NCI-H1417 treated with DMSO at 0.1 percent for 48 hours (cell line): ENCODE results near the gene CIDEA.

Experiments used
- DNase-seq: peaks from one replicate; lab custom pipeline; 2025; lab: John Stamatoyannopoulos, UW

Gene CIDEA

DNA sequence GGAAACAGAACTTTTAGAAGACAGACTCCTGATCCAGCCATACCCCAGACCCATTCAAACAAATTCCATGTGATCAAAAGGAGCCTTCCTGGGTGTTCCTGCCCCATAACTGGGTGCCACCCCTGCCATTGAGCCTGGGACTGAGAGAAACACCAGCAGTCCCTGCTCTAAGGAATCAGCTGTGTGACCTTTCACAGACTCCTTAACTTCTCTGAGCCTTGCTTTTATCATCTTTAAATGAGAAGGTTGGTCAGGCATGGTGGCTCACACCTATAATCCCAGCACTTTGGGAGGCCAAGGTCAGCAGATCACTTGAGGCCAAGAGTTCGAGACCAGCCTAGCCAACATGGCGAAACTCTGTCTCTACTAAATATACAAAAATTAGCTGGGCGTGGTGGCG lies 20.6 kb downstream of the CIDEA start:
- DNase-seq, result no peak

DNA sequence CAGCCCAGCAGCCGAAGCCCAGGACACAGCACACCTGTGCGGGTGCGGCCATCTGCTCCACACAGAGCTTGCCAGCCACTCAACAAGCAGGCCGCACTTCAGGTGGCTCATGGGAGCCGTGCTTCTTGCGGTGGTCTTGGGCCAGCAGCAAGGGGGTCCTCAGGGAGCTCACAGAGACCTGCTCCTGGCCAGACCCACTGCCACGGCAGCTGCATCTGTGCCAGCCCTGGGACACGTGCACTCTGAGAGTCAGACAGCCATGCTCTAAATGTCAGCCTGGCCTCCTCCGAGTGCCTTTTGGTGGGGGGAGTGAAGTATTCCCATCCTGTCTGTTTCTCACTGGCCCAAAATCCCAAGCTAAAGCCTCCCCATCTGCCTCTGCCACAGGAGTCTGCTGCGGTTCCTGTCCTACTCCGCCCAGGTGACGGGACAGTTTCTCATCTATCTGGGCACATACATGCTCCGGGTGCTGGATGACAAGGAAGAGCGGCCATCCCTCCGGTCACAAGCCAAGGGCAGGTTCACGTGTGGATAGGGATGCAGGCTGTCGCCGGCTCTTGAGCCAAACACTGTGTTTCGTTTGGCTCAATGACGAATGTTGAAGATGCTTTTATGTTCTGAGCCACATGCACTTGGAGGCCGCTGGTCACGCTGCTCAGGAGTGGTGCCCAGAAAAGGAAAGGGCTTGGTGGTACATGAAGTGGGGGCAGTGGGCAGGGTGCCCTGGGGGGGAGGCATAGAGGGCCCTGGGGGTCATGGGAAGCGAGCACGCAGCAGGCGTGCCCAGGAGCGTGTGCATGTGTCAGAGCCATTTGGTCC lies 22.8 kb downstream of the CIDEA start:
- no peak for DNase-seq

GRCh38 chr18:12278215-12278671 lies 24.1 kb downstream of the CIDEA start:
- no peak for DNase-seq

DNA sequence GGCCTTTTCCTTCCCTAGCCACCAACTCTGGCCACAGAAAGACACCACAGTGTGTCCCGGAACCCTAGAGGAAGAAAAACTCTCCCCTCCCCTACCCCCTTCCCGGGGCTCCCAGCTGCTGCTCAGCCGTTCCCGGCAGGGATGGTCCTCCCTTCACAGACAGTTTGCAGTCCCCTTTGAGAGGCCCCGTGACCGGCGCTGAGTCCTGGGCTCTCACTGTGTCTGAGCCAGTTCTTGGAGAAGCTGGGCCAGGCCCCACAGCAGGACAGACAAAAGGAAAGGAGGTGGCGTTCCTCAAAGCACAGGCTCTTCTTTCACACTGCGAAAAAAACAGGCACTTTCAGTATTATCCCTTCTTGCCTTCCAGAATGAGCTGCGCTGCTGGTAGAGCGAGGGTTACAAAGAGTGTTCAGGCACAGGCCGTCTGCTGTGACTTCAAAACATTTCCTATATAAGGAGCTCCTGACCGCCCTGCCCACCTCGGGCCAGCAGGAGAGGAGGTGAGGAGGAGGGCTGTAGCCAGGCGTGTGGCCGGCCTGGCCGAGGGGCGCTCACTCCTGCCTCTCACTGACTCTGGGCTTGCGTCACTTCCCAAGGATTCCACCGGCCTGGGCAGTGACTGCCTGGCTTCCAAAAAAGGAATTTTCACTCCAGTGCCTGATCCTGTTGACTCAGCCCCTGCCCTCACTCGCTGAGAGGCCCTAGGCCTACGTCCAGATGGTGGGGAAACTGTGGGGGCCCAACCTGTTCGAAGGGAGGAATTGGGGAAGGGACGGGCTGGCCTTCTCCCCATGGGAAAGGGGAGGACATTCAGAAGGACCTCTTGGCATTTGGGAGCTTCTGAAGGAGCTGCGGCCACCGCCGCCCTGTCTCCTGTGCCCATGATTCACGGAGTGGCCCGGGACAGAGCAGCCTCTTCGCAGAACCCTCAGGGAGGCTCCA lies 24.9 kb downstream of the CIDEA start:
- no peak for DNase-seq

DNA sequence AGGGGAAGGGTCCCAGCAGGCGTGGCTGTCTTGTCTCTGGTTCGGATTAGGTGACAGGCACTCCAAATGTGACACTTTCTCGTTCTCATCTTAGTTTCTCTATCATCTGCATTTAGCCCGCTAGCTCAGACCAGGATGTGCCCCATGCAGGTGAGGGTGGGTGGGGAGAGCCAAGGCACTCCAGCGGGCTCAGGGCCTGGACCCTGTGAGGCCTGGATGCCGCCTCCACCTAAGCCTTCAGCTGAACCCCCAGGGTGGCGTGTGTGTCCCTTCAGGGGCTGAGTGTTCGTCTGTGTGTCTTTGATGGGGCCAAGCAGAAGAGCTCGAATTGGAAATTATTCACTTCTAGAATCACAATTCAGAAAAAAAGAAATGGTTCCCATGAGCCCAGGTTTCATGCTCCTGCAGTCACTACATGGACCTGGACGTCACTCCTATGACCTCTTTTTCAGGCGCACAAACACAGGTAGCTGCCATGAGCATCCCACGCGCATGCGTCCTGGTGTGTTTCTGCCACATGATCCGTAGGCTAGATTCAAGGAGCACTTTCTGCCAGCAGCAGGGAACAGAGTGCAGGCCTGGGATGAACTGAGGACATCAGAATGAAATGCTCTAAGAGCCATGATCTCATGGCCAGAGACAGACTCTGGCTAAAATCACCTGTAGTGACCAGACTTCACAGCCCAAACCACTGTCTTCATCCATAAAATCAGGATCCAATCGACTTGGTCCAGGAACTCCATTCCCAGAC lies 25.8 kb downstream of the CIDEA start:
- DNase-seq, result no peak

GRCh38 chr18:12281861-12282260 lies 27.7 kb downstream of the CIDEA start:
- DNase-seq, result no peak

- DNase-seq, result no peak
Observed at GRCh38 chr18:12282442-12283039, 28.4 kb downstream of the CIDEA start.

DNA sequence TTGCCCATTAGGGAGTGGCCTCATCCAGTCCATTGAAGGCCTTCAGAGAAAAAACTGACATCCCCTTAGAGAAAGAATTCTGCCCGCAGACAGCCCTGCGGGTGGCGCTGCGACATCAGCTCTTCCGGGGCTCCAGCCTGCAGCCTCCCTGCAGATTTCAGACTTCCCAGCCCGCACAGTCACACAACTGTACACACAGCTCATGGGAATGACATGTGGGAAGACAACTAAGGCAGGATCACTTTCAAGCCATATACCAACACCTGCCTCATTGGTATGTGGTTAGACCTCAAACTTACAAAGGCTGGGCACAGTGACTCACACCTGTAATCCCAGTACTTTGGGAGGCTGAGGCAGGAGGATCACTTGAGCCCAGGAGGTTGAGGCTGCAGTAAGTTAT lies 29.1 kb downstream of the CIDEA start:
- DNase-seq, result no peak

DNA sequence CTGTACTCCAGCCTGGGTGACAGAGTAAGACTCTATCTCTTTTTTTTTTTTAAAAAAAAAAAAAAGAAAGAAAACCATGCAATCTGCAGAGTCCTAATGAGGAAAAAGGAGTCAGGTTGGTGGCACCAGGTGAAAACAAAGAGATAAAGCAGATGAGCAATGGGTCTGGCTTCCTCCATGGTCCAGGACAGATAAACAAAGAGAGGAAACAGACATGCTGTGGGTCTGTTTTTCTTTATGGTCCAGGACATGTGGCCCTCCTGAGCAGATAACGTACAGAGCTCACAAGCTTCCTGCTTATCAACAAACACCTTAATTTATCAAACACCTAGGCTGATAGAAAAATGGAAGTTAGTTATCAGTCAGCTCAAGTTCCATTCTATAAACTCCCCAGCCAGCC lies 29.5 kb downstream of the CIDEA start:
- no peak for DNase-seq

- DNase-seq, result no peak
Observed at GRCh38 chr18:12287131-12287681, 33.0 kb downstream of the CIDEA start.

GRCh38 chr18:12287684-12288402 lies 33.7 kb downstream of the CIDEA start:
- DNase-seq, result no peak

- DNase-seq, result no peak
Observed at GRCh38 chr18:12288403-12288755, 34.2 kb downstream of the CIDEA start.

GRCh38 chr18:12290086-12290485 lies 35.9 kb downstream of the CIDEA start:
- no peak for DNase-seq

GRCh38 chr18:12291161-12291560 lies 37.0 kb downstream of the CIDEA start:
- DNase-seq, result no peak

DNA sequence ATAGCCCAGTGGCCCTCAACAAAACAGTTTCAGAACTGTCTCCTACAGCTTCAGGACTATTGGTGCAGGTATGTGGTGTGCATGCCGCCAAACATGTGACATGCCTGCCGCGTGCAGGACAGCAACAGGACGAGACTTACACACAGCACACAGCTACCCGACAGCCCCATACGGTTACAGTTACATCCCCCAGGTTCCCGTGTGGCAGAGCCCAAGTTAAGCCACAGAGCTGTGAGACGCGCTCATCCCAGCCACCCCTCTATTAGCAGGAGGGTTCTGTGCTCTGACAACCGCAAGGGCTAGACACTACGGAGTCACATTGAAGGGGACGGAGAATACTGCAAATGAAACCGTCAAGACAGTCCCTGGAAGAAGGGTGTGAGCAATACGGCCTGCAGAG lies 37.5 kb downstream of the CIDEA start:
- no peak for DNase-seq

GRCh38 chr18:12293831-12294230 lies 39.7 kb downstream of the CIDEA start:
- DNase-seq, result no peak

DNA sequence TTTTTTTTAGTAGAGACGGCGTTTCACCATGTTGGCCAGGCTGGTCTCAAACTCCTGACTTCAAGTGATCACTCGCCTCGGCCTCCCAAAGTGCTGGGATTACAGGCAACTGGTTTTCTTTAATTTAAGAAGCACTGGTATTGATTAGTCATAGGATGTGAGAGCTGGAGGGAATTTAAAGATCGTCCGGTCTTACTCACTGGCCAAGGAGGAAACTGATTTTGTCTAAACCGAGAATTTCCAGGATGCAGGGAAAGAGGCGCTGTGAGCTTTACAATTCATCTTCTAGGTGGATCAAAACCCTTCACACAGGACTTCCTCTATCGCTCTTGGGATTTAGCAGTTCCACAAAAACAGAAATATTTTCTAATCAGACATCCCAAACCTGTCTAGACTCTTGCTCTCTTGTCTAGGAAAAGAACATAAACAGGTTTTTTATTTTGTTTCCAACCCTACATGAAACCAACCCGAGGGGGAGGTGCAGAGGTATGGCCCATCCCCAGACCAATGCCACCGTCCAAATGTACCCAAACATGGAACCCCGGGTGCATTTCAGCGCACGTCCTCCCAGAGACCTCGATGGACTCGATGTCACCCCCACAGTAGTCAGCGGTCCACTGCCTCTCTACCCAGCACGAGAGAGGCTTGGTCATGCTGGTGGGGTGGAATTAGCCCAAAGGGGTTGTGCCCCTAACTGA lies 41.4 kb downstream of the CIDEA start:
- DNase-seq, result no peak

DNA sequence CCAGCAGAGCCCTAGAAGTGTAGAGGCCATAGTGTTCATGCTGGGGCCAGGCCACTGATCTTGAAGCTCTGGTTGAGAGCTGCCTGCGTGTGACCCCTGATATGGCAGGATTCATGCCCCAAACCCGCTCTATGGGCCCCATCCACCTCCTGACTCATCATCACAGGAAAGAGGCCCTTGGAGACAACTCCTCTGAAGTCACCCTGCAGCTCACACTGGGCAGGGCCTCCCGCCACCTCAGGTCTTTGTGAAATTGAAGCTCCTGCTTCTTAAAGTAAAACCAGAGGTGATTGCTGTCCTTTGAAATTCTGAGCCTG lies 41.9 kb downstream of the CIDEA start:
- no peak for DNase-seq

- DNase-seq, result no peak
Observed at GRCh38 chr18:12296457-12296856, 42.3 kb downstream of the CIDEA start.

GRCh38 chr18:12299862-12300261 lies 45.7 kb downstream of the CIDEA start:
- no peak for DNase-seq
